SK-N-SH (cell line): ENCODE results near the gene ZSCAN12. TPM values are rescaled to one million over a fixed set of nuclear protein-coding genes. Genes with fewer than 3 reads are reported as not detected.

Experiments used
- CTCF ChIA-PET: fragments of 300-600, 350-600 bp; formaldehyde crosslinking; extraction: SDS; loops from one replicate; lab custom pipeline; 2021; lab: Yijun Ruan, JAX
- POLR2A ChIA-PET: fragments of 350-600 bp; sonication (Branson Sonifier 250); formaldehyde crosslinking; extraction: SDS; loops from one replicate; lab custom pipeline; 2020; ENCODE audit warnings: antibody characterized with exemption, inconsistent platforms; lab: Yijun Ruan, JAX
- DNase-seq: peaks from one replicate; pipeline ENCODE4 v3.0.0; 2012
- H2AFZ ChIP-seq: fragments of 200-600 bp; sonication (generic); 2 replicates; pipeline ENCODE4 v1.8.1; 2016; ENCODE audit warnings: antibody characterized with exemption, mild to moderate bottlenecking, low read depth
- H3F3A ChIP-seq: fragments of 200-600 bp; sonication (generic); replicated peaks from 2 replicates; pipeline ENCODE3; 2016; ENCODE audit warnings: antibody characterized with exemption, mild to moderate bottlenecking; ENCODE audit not compliant: insufficient read depth
- H3K27ac ChIP-seq, 2 experiments: fragments of 200-500 bp in 1 of 2; fragments of 200-600 bp in 1 of 2; sonication (Bioruptor generic) in 1 of 2; sonication (generic), shearing (Covaris generic) in 1 of 2; 2 replicates each; pipeline versions ENCODE4 v1.5.1 to v1.6.1; 2014 to 2016; ENCODE audit warnings: low read depth in 2 of 2, inconsistent platforms in 1 of 2, low read length in 1 of 2, mild to moderate bottlenecking in 1 of 2, mixed read lengths in 1 of 2
- H3K27me3 ChIP-seq: fragments of 200-600 bp; sonication (generic), shearing (Covaris generic); 2 replicates; pipeline ENCODE4 v1.6.1; 2016; ENCODE audit warnings: mixed run types; ENCODE audit not compliant: insufficient read depth
- H3K36me3 ChIP-seq, 2 experiments: fragments of 200-500 bp in 1 of 2; fragments of 200-600 bp in 1 of 2; sonication (Bioruptor generic) in 1 of 2; sonication (generic) in 1 of 2; replicated peaks in 1 of 2; 2 replicates each; pipeline versions ENCODE3 to v1.5.1; 2014 to 2016; ENCODE audit warnings: low read length in 1 of 2, mild to moderate bottlenecking in 1 of 2; ENCODE audit not compliant: insufficient read depth in 2 of 2, control insufficient read depth in 1 of 2
- H3K4me1 ChIP-seq, 2 experiments: fragments of 200-500 bp in 1 of 2; fragments of 200-600 bp in 1 of 2; sonication (Bioruptor generic) in 1 of 2; sonication (generic), shearing (Covaris generic) in 1 of 2; 2 replicates each; pipeline versions ENCODE4 v1.5.1 to v1.6.1; 2014 to 2016; ENCODE audit warnings: low read depth in 1 of 2, low read length in 1 of 2, mixed run types in 1 of 2; ENCODE audit not compliant: insufficient read depth in 2 of 2, control insufficient read depth in 1 of 2
- H3K4me2 ChIP-seq: fragments of 200-600 bp; sonication (generic), shearing (Covaris generic); 2 replicates; pipeline ENCODE4 v1.6.1; 2017; ENCODE audit warnings: mixed run types
- H3K4me3 ChIP-seq, 2 experiments: fragments of 200-500 bp in 1 of 2; fragments of 200-600 bp in 1 of 2; sonication (Bioruptor generic) in 1 of 2; sonication (generic), shearing (Covaris generic) in 1 of 2; 2 replicates each; pipeline versions ENCODE4 v1.5.1 to v1.8.1; 2014 to 2016; ENCODE audit warnings: low read depth in 2 of 2, inconsistent platforms in 1 of 2, low read length in 1 of 2, mild to moderate bottlenecking in 1 of 2, mixed read lengths in 1 of 2, moderate library complexity in 1 of 2
- H3K79me2 ChIP-seq: fragments of 200-600 bp; sonication (generic); 2 replicates; pipeline ENCODE4 v1.8.1; 2017; ENCODE audit warnings: mild to moderate bottlenecking; ENCODE audit not compliant: insufficient read depth
- H3K9ac ChIP-seq: fragments of 200-600 bp; sonication (generic); 2 replicates; pipeline ENCODE4 v1.6.1; 2017; ENCODE audit warnings: mixed run types
- H3K9me2 ChIP-seq: fragments of 200-600 bp; sonication (generic); 2 replicates; pipeline ENCODE4 v1.6.1; 2017; ENCODE audit warnings: mixed run types
- H3K9me3 ChIP-seq: fragments of 200-600 bp; sonication (generic); 2 replicates; pipeline ENCODE4 v1.6.1; 2017; ENCODE audit warnings: mixed run types, mild to moderate bottlenecking, moderate library complexity
- H4K20me1 ChIP-seq: fragments of 200-600 bp; sonication (generic); 2 replicates; pipeline ENCODE4 v1.6.1; 2017; ENCODE audit warnings: mild to moderate bottlenecking, mixed run types; ENCODE audit not compliant: insufficient read depth
- CHD2 ChIP-seq: fragments of 150-350 bp; IDR thresholded peaks from 2 replicates; pipeline ENCODE4 v1.6.1; 2018; ENCODE audit warnings: low read length; ENCODE audit not compliant: partially characterized antibody
- ELF1 ChIP-seq: IDR thresholded peaks from 2 replicates; pipeline ENCODE4 v1.4.0; 2012
- EP300 ChIP-seq, 2 experiments: IDR thresholded peaks; 2 replicates each; pipeline versions ENCODE4 v1.4.0 to v1.6.1; 2012; ENCODE audit warnings: borderline replicate concordance in 1 of 2, low read depth in 1 of 2, low read length in 1 of 2
- EZH2phosphoT487 ChIP-seq: fragments of 200-600 bp; sonication (generic); IDR thresholded peaks from 2 replicates; pipeline ENCODE4 v1.6.1; 2017; ENCODE audit warnings: low read depth, mixed run types, mild to moderate bottlenecking, antibody characterized with exemption, moderate library complexity, borderline replicate concordance
- MXI1 ChIP-seq: IDR thresholded peaks from 2 replicates; pipeline ENCODE4 v1.6.1; 2012; ENCODE audit warnings: mild to moderate bottlenecking, low read depth, low read length, improper control_type of control experiment
- NFIC ChIP-seq: IDR thresholded peaks from 2 replicates; pipeline ENCODE4 v1.4.0; 2012; ENCODE audit warnings: borderline replicate concordance
- NRF1 ChIP-seq: IDR thresholded peaks from 2 replicates; pipeline ENCODE4 v1.6.1; 2012; ENCODE audit warnings: low read depth, mild to moderate bottlenecking, low read length
- POLR2AphosphoS5 ChIP-seq: IDR thresholded peaks from 2 replicates; pipeline ENCODE4 v1.6.1; 2012; ENCODE audit warnings: low read depth, low read length
- RAD21 ChIP-seq: IDR thresholded peaks from 2 replicates; pipeline ENCODE4 v1.6.1; 2012; ENCODE audit warnings: mild to moderate bottlenecking, low read length
- SIN3A ChIP-seq: IDR thresholded peaks from 2 replicates; pipeline ENCODE4 v1.6.1; 2012; ENCODE audit warnings: low read depth, mild to moderate bottlenecking, low read length, moderate library complexity, borderline replicate concordance
- TCF12 ChIP-seq: IDR thresholded peaks from 2 replicates; pipeline ENCODE4 v1.4.0; 2012
- TEAD4 ChIP-seq: IDR thresholded peaks from 2 replicates; pipeline ENCODE4 v1.4.0; 2012; ENCODE audit warnings: mild to moderate bottlenecking, borderline replicate concordance; ENCODE audit not compliant: insufficient read depth
- WGBS: methylation state at CpG from one replicate; pipeline ENCODE4 v1.1.6; 2017; ENCODE audit warnings: low lambda C conversion rate; 5-methylcytosine and 5-hydroxymethylcytosine counted together
- polyA plus RNA-seq, 3 experiments: library from polyadenylated mRNA; depleted of rRNA; stranded (reverse); fragments of >200 nt; gene quantifications; 2 replicates each; pipeline ENCODE4 v1.2.3, GENCODE V29; 2012
- TF ChIP-seq, protein P1 (sequence below): IDR thresholded peaks from 2 replicates; pipeline ENCODE4 v1.4.0; 2012; ENCODE audit warnings: low read depth
- TF ChIP-seq, protein P2 (sequence below): IDR thresholded peaks from 2 replicates; pipeline ENCODE4 v1.4.0; 2012; ENCODE audit warnings: low read depth, borderline replicate concordance
- TF ChIP-seq, protein P3 (sequence below): fragments of 200-600 bp; sonication (generic); IDR thresholded peaks from 2 replicates; pipeline ENCODE4 v1.6.1; 2017; ENCODE audit warnings: antibody characterized with exemption, mild to moderate bottlenecking, moderate library complexity
- TF ChIP-seq, protein P4 (sequence below): fragments of 150-350 bp; IDR thresholded peaks from 2 replicates; pipeline ENCODE4 v1.6.1; 2016; ENCODE audit warnings: mild to moderate bottlenecking, low read depth, low read length
- TF ChIP-seq, protein P5 (sequence below): IDR thresholded peaks from 2 replicates; pipeline ENCODE4 v1.4.0; 2012; ENCODE audit warnings: low read depth, borderline replicate concordance
- TF ChIP-seq, protein P6 (sequence below): IDR thresholded peaks from 2 replicates; pipeline ENCODE4 v1.6.1; 2012; ENCODE audit warnings: mild to moderate bottlenecking, low read depth, low read length, moderate library complexity

ZSCAN12 gene
- polyA plus RNA-seq, 1 of the 3 experiments (the other 2 are of a cell fraction) = 1.6 TPM

DNA sequence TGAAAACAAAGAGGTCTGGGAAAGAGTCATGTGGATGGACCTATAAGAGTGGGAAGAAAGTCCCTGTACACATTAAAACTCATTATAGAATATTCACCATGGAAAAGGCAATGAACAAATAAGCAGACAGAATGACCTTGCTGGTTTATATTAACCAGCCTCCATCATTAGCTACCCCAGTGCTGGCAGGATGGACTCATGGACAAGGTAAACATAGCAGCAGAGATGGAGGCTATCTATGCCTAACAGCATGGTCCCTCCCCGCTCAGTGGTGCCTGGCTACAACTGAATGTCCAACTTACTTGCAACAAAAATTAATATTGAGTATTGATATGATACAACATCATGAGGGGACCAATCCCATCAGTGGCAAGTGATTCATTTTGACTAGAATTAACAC lies 54.3 kb downstream of the ZSCAN12 start (continued):
- TF ChIP-seq ELF1 (no peak), CHD2 (no peak)
- TF ChIP-seq, protein P1, sequence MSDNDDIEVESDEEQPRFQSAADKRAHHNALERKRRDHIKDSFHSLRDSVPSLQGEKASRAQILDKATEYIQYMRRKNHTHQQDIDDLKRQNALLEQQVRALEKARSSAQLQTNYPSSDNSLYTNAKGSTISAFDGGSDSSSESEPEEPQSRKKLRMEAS = no peak
- TF ChIP-seq, protein P2, sequence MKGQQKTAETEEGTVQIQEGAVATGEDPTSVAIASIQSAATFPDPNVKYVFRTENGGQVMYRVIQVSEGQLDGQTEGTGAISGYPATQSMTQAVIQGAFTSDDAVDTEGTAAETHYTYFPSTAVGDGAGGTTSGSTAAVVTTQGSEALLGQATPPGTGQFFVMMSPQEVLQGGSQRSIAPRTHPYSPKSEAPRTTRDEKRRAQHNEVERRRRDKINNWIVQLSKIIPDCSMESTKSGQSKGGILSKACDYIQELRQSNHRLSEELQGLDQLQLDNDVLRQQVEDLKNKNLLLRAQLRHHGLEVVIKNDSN = no peak

DNA sequence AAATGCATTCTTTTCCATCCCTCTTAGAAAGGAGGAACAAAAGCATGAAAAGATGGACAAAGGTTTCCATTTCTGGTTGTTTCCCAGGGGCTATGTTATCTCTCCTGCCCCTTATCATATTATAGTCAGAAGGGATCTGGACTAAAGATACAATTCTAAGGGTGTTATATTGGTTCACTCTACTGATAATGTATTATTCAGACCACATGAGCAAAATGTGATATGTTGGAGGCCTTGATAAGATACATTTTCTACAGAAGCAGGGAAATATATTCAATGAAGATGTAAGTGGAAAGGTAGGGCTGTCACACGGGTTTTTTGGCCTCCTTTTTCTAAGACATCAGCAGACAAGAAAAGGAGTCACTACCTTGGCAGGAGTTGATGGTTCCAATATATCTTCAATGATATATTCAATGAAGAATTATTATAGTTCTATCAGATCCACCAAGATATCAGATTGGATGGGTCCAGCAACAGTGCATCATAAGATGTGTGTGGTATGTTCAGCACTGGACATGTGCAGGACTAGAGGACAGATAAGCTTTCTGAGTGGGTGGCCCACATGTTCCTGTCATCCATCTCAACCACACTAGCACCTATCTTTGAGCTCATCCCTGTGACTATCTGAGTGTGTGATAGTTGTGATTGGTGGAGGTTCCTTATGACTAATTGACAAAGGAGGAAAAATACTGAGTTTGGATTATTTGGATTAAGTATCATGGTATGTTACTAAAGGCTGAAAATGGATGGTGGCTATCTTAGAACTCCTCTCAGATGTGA lies 55.5 kb downstream of the ZSCAN12 start:
- H3K9ac ChIP-seq = no peak overlapping the region
- ChIA-PET CTCF (no interaction called here), POLR2A (interaction anchor here (1.1 kb wide), 1 partner anchor 9 kb away, joined by 3 read pairs; no protein-coding TSS in a partner anchor)
- WGBS = 7% methylated on average over 1 of the region's 1 CpG
- H3K27me3 ChIP-seq = peaks cover 6% of the 10 kb centered on the region; the same call in 1 of the 2 replicates
- no peaks in the 10 kb centered on the region for H3K36me3 ChIP-seq
- no peaks in the 10 kb centered on the region for H3K79me2 ChIP-seq
- TF ChIP-seq, protein P3, sequence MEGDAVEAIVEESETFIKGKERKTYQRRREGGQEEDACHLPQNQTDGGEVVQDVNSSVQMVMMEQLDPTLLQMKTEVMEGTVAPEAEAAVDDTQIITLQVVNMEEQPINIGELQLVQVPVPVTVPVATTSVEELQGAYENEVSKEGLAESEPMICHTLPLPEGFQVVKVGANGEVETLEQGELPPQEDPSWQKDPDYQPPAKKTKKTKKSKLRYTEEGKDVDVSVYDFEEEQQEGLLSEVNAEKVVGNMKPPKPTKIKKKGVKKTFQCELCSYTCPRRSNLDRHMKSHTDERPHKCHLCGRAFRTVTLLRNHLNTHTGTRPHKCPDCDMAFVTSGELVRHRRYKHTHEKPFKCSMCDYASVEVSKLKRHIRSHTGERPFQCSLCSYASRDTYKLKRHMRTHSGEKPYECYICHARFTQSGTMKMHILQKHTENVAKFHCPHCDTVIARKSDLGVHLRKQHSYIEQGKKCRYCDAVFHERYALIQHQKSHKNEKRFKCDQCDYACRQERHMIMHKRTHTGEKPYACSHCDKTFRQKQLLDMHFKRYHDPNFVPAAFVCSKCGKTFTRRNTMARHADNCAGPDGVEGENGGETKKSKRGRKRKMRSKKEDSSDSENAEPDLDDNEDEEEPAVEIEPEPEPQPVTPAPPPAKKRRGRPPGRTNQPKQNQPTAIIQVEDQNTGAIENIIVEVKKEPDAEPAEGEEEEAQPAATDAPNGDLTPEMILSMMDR = no peak
- TF ChIP-seq RAD21 (no peak), SIN3A (no peak), EZH2phosphoT487 (no peak), POLR2AphosphoS5 (no peak), TEAD4 (no peak), MXI1 (no peak), NFIC (no peak), EP300 (IDR thresholded peaks at IDR 0.05; ENCODE audit: borderline replicate concordance in 1 of 2, low read depth in 1 of 2, low read length in 1 of 2) (no peak), TCF12 (no peak), NRF1 (no peak), ELF1 (no peak)
- TF ChIP-seq, protein P2 = no peak
- TF ChIP-seq, protein P4, sequence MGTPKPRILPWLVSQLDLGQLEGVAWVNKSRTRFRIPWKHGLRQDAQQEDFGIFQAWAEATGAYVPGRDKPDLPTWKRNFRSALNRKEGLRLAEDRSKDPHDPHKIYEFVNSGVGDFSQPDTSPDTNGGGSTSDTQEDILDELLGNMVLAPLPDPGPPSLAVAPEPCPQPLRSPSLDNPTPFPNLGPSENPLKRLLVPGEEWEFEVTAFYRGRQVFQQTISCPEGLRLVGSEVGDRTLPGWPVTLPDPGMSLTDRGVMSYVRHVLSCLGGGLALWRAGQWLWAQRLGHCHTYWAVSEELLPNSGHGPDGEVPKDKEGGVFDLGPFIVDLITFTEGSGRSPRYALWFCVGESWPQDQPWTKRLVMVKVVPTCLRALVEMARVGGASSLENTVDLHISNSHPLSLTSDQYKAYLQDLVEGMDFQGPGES = no peak
- TF ChIP-seq, protein P5, sequence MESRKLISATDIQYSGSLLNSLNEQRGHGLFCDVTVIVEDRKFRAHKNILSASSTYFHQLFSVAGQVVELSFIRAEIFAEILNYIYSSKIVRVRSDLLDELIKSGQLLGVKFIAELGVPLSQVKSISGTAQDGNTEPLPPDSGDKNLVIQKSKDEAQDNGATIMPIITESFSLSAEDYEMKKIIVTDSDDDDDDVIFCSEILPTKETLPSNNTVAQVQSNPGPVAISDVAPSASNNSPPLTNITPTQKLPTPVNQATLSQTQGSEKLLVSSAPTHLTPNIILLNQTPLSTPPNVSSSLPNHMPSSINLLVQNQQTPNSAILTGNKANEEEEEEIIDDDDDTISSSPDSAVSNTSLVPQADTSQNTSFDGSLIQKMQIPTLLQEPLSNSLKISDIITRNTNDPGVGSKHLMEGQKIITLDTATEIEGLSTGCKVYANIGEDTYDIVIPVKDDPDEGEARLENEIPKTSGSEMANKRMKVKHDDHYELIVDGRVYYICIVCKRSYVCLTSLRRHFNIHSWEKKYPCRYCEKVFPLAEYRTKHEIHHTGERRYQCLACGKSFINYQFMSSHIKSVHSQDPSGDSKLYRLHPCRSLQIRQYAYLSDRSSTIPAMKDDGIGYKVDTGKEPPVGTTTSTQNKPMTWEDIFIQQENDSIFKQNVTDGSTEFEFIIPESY = no peak
- TF ChIP-seq, protein P6, sequence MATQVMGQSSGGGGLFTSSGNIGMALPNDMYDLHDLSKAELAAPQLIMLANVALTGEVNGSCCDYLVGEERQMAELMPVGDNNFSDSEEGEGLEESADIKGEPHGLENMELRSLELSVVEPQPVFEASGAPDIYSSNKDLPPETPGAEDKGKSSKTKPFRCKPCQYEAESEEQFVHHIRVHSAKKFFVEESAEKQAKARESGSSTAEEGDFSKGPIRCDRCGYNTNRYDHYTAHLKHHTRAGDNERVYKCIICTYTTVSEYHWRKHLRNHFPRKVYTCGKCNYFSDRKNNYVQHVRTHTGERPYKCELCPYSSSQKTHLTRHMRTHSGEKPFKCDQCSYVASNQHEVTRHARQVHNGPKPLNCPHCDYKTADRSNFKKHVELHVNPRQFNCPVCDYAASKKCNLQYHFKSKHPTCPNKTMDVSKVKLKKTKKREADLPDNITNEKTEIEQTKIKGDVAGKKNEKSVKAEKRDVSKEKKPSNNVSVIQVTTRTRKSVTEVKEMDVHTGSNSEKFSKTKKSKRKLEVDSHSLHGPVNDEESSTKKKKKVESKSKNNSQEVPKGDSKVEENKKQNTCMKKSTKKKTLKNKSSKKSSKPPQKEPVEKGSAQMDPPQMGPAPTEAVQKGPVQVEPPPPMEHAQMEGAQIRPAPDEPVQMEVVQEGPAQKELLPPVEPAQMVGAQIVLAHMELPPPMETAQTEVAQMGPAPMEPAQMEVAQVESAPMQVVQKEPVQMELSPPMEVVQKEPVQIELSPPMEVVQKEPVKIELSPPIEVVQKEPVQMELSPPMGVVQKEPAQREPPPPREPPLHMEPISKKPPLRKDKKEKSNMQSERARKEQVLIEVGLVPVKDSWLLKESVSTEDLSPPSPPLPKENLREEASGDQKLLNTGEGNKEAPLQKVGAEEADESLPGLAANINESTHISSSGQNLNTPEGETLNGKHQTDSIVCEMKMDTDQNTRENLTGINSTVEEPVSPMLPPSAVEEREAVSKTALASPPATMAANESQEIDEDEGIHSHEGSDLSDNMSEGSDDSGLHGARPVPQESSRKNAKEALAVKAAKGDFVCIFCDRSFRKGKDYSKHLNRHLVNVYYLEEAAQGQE = no peak
- H3K4me3 ChIP-seq = no peak overlapping the region
- no peaks in the 10 kb centered on the region for H4K20me1 ChIP-seq
- no peaks in the 10 kb centered on the region for H3K9me3 ChIP-seq
- no peaks in the 10 kb centered on the region for H3K9me2 ChIP-seq
- H3K4me1 ChIP-seq = no peaks in the 10 kb centered on the region
- peaks cover 4% of the 10 kb centered on the region for H3F3A ChIP-seq
- H3K27ac ChIP-seq = no peak overlapping the region
- no peak overlapping the region for H2AFZ ChIP-seq
- no peak for DNase-seq
- no peak overlapping the region for H3K4me2 ChIP-seq
